Vagina (tissue), 2 donors: ENCODE measurements around the gene GIMAP5.

Experiments
- CTCF ChIP-seq, 3 experiments: fragments of 450-650 bp in 2 of 3; fragments of 200-600 bp in 1 of 3; sonication (generic) in 1 of 3; IDR thresholded peaks; one replicate each; pipeline ENCODE4 v1.5.1; 2017 to 2019; ENCODE audit warnings: antibody characterized with exemption in 3 of 3, mild to moderate bottlenecking in 2 of 3, moderate library complexity in 2 of 3
- POLR2A ChIP-seq, 2 donors: fragments of 450-650 bp; IDR thresholded peaks; one replicate each; pipeline ENCODE4 v1.6.1; 2017; ENCODE audit warnings: antibody characterized with exemption in 2 of 2, mild to moderate bottlenecking in 2 of 2, moderate library complexity in 2 of 2
- POLR2AphosphoS5 ChIP-seq, 2 donors: sonication (generic); formaldehyde crosslinking; IDR thresholded peaks; one replicate each; pipeline ENCODE4 v1.9.0; 2017; ENCODE audit warnings: antibody characterized with exemption in 2 of 2, mild to moderate bottlenecking in 2 of 2, low read depth in 1 of 2; ENCODE audit not compliant: insufficient read depth in 1 of 2

- TF ChIP-seq POLR2A (IDR thresholded peaks at IDR 0.05) (no peak), CTCF (IDR thresholded peaks at IDR 0.05) (no peak), POLR2AphosphoS5 (IDR thresholded peaks at IDR 0.05; ENCODE audit: insufficient read depth in 1 of 2, low read depth in 1 of 2) (no peak)
These were observed 34.0 kb upstream of the GIMAP5 start for GRCh38 chr7:150703209-150703608.
